Mucosa of descending colon (tissue), 3 donors: ENCODE results near the gene DOCK8. TPM values are rescaled to one million over a fixed set of nuclear protein-coding genes. Genes with fewer than 3 reads are reported as not detected.

Experiments used
- ATAC-seq: fragments of 200-7000 bp; cut with Tn5 transposase; one replicate; pipeline ENCODE4 v1.9.1; 2020; ENCODE audit warnings: mild to moderate bottlenecking, moderate library complexity
- DNase-seq, 3 donors: peaks; one replicate each; pipeline ENCODE4 v3.0.0-alpha.2; 2020
- H3K36me3 ChIP-seq: fragments of 200-600 bp; one replicate; pipeline ENCODE4 v1.8.0; 2021; ENCODE audit warnings: low read depth, mild to moderate bottlenecking
- H3K4me1 ChIP-seq: fragments of 200-600 bp; one replicate; pipeline ENCODE4 v1.8.0; 2021; ENCODE audit warnings: low read depth, mild to moderate bottlenecking
- H3K4me3 ChIP-seq: fragments of 200-600 bp; one replicate; pipeline ENCODE4 v1.8.0; 2021; ENCODE audit warnings: mild to moderate bottlenecking
- H3K9me3 ChIP-seq: fragments of 200-600 bp; one replicate; pipeline ENCODE4 v1.8.0; 2021; ENCODE audit warnings: mild to moderate bottlenecking
- intact Hi-C, 2 donors: fragments of 100-400 bp; cut with DNase I in 1 of 2; cut with micrococcal nuclease in 1 of 2; formaldehyde crosslinking; loops; one replicate each; pipeline versions ENCODE4 v1.11.0 to v1.11.1; 2022; cut with DNase I, micrococcal nuclease
- total RNA-seq, 3 donors: library from RNA; stranded (reverse); fragmentation: NEBNext Ultra II Directional in 2 of 3; extraction: Animal tissue kit (Norgen Biotek cat#: 25700) in 2 of 3; gene quantifications; one replicate each; pipeline versions ENCODE4 v1.2.1 to v1.2.4, GENCODE V29; 2021 to 2023
- TF ChIP-seq, protein P1 (sequence below): fragments of 200-600 bp; IDR thresholded peaks from one replicate; pipeline ENCODE4 v1.8.0; 2022; ENCODE audit warnings: antibody characterized with exemption, mild to moderate bottlenecking
- donor health status: DM: no; HTN: no; CAD: no; lungs with moderate emphysema.
- donor health status: DM: no; HTN: no; CAD: no.
- donor health status: DM: no; HTN: yes; CAD: no.

The DOCK8 gene
- total RNA-seq, 3 donors from 2014 or later = 13.5 to 16.6 (median 15.7) TPM

DNA sequence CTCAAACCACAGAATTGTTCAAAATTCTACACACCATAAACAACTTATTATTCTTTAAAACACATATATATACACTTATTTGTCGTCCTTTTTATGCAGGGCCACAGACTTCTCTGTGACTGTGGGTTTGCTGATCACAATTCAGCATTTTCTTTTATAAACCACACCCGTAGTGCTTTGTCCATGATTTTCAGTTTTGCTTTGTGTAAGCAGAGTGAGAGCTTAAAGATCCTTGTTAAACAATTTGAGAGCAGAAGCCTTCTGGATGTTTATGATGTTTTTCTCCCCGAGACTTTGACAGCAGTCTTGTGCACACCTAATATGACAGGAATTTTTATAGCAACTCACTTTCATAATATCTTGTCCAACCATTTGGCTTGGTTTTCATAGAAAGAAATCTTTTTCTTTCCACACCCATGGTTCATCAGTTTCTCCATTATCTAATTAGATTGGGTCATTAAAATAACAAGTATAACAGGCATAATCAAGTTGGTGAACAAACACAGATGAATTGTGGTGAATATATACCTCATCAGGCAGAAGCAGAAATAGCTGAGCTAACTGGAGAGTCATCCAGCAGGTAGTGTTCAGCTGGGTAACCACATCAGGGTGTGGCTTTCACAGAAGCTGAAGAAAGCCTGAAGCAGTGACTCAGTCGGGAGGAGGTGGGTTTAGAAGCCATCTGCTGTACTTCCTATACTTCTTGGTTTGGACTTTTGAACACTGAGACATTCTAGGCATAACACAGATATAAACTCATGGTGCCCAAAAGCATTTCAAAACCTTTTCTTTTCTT is 232.8 kb downstream of the DOCK8 start:
- ATAC-seq (peak; percentile 99), DNase-seq (peak in 1 of 3 donors; percentile 34)
- intact Hi-C loops = no loop called here
- H3K4me3 ChIP-seq = no peak overlapping the region
- H3K9me3 ChIP-seq = no peaks in the 10 kb centered on the region
- H3K36me3 ChIP-seq = no peaks in the 10 kb centered on the region
- TF ChIP-seq, protein P1, sequence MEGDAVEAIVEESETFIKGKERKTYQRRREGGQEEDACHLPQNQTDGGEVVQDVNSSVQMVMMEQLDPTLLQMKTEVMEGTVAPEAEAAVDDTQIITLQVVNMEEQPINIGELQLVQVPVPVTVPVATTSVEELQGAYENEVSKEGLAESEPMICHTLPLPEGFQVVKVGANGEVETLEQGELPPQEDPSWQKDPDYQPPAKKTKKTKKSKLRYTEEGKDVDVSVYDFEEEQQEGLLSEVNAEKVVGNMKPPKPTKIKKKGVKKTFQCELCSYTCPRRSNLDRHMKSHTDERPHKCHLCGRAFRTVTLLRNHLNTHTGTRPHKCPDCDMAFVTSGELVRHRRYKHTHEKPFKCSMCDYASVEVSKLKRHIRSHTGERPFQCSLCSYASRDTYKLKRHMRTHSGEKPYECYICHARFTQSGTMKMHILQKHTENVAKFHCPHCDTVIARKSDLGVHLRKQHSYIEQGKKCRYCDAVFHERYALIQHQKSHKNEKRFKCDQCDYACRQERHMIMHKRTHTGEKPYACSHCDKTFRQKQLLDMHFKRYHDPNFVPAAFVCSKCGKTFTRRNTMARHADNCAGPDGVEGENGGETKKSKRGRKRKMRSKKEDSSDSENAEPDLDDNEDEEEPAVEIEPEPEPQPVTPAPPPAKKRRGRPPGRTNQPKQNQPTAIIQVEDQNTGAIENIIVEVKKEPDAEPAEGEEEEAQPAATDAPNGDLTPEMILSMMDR = no peak
- H3K4me1 ChIP-seq = no peaks in the 10 kb centered on the region

DNA sequence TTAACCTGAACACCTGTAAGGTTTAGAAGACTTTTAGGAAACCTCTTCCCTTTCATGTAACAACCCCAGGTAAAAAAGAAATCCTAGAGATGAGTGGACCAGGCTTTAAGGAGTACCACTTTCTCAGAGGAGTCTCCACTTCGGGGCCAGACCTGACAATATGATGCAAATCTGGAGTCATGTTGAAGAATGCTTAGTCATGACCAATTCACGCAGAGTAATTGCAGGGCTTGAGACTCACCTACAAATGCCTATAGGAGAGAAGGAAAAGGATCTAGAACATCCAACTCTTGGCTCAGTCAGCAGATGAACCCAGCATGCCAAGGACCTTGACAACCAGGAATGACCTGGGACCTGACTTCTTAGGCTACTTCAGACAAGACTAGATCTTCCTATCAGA is 235.4 kb downstream of the DOCK8 start:
- H3K9me3 ChIP-seq = no peaks in the 10 kb centered on the region
- intact Hi-C loops = no loop called here

DNA sequence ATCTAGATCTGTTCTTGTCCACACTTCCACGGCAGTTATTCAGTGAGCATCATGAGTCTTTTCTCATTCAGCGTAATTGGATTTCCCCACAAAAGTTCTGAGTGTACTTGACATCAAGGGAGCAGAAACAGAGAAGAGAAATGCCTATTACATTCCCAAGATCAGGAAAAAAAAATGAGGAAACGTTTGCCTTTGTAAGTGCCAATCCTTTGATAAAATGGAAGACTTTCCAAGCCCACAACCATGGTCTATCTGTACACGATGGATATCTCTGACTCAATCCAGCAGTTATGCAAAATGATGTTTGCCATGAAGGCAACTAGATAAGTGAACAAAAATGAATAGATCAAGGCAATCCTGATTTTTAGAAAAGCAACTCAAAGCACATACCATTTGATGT is 235.9 kb downstream of the DOCK8 start:
- no peak for ATAC-seq
- TF ChIP-seq, protein P1 = no peak

More for the DNA sequence above, 235.4 kb downstream of the DOCK8 start:
- H3K36me3 ChIP-seq = no peaks in the 10 kb centered on the region
- TF ChIP-seq, protein P1 = no peak
- no peak overlapping the region for H3K4me3 ChIP-seq
- DNase-seq (no peak), ATAC-seq (no peak)
- H3K4me1 ChIP-seq = no peaks in the 10 kb centered on the region

DNA sequence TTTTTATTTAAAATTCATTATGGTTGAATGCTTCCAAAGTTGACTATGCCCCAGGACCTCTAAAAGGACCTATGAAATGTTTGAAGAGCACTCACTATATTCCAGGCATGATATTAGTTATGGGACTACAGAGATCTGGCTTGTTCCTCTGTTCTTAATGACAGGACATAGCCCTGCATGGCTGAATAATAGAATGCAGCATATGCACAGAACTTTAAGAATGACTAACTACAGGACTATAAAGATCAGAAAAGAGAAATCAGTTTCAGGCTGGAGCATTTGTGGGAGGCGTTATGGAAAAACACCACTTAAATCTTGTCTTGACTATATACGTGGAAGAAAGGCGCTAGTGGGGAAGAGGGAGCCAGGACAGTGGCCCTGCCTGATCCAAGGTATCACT is 239.2 kb downstream of the DOCK8 start:
- DNase-seq (no peak), ATAC-seq (no peak)
- Histone ChIP-seq H3K4me3 (no peak overlapping the region), H3K36me3 (no peaks in the 10 kb centered on the region), H3K4me1 (no peaks in the 10 kb centered on the region), H3K9me3 (no peaks in the 10 kb centered on the region)
- intact Hi-C loops = no loop called here
- TF ChIP-seq, protein P1 = no peak

More for the DNA sequence above, 235.9 kb downstream of the DOCK8 start:
- Histone ChIP-seq H3K4me1 (no peaks in the 10 kb centered on the region), H3K36me3 (no peaks in the 10 kb centered on the region), H3K4me3 (no peak overlapping the region), H3K9me3 (no peaks in the 10 kb centered on the region)
- no peak for DNase-seq
- intact Hi-C loops = no loop called here

DNA sequence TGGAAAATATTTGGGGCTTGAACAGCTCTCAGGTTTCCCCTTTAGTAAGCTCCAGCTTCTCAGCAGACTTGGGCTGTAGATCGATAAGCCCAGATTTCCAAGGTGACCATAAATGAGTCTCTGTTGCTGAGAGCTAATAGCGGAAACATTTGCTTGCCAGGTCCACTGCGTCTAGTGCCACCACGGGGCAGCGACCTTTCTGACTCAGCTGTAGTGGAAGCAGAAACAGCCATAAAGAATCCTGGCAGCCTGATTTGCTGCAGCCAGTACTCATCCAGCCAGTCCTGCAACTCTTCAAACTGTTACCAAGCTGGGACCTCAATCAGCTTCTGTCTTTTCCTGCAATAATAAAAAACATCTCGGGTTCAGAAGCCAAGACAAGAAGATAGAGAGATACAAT is 241.7 kb downstream of the DOCK8 start:
- no peaks in the 10 kb centered on the region for H3K4me1 ChIP-seq
- H3K36me3 ChIP-seq = no peaks in the 10 kb centered on the region
- ATAC-seq (no peak), DNase-seq (no peak)
- no peak overlapping the region for H3K4me3 ChIP-seq
- intact Hi-C loops = no loop called here
- H3K9me3 ChIP-seq = no peaks in the 10 kb centered on the region
- TF ChIP-seq, protein P1 = no peak
